Activated naive CD8-positive, alpha-beta T cell treated with anti-CD3 and anti-CD28 coated beads for 36 hours (primary cell): Measurements from ENCODE around the gene SFR1. TPM values are rescaled to one million over a fixed set of nuclear protein-coding genes. Genes with fewer than 3 reads are reported as not detected.
"Not testable (repeated sequence)": the region's sequence is repeated elsewhere in the genome, so short reads cannot be mapped to it uniquely, and the experiment has no call there.

Source experiments
- DNase-seq: peaks from one replicate; pipeline ENCODE4 v3.0.0; 2021
- H3K27ac Mint-ChIP-seq: one replicate; pipeline ENCODE4 v1.8.0; 2022; ENCODE audit warnings: mild to moderate bottlenecking, moderate library complexity, mixed read lengths
- H3K27me3 Mint-ChIP-seq: one replicate; pipeline ENCODE4 v1.8.0; 2022; ENCODE audit warnings: mild to moderate bottlenecking, mixed read lengths
- H3K36me3 Mint-ChIP-seq: one replicate; pipeline ENCODE4 v1.8.0; 2021; ENCODE audit warnings: mild to moderate bottlenecking, mixed read lengths
- H3K4me1 Mint-ChIP-seq: one replicate; pipeline ENCODE4 v1.8.0; 2021; ENCODE audit warnings: mixed read lengths
- H3K4me3 Mint-ChIP-seq: one replicate; pipeline ENCODE4 v1.8.0; 2022; ENCODE audit warnings: mild to moderate bottlenecking, moderate library complexity, mixed read lengths
- H3K9me3 Mint-ChIP-seq: one replicate; pipeline ENCODE4 v1.8.0; 2022; ENCODE audit warnings: mixed read lengths
- total RNA-seq, 2 experiments: library from RNA; stranded (reverse); gene quantifications; one replicate each; pipeline ENCODE4 v1.2.3, GENCODE V29; 2021

The SFR1 gene
- total RNA-seq, 2 experiments from 2014 or later = 17.6 to 19.6 TPM

- no peak for DNase-seq
- no peak overlapping the region for H3K27ac Mint-ChIP-seq
- H3K36me3 Mint-ChIP-seq = peaks cover 24% of the 10 kb centered on the region
These were observed 1.4 kb downstream of the SFR1 start for GRCh38 chr10:104123397-104123796.

GRCh38 chr10:104127411-104127810 lies 5.4 kb downstream of the SFR1 start:
- H3K4me3 Mint-ChIP-seq = no peak overlapping the region
- DNase-seq = no peak
- H3K27ac Mint-ChIP-seq = no peak overlapping the region
- H3K36me3 Mint-ChIP-seq = peaks cover 24% of the 10 kb centered on the region
- no peaks in the 10 kb centered on the region for H3K27me3 Mint-ChIP-seq
- no peaks in the 10 kb centered on the region for H3K9me3 Mint-ChIP-seq
- H3K4me1 Mint-ChIP-seq = peaks cover 26% of the 10 kb centered on the region

More at GRCh38 chr10:104123397-104123796, 1.4 kb downstream of the SFR1 start:
- Mint-ChIP-seq H3K9me3 (no peaks in the 10 kb centered on the region), H3K4me1 (peaks cover 40% of the 10 kb centered on the region), H3K4me3 (peak overlapping the region; percentile 90), H3K27me3 (no peaks in the 10 kb centered on the region)

- Mint-ChIP-seq H3K9me3 (no peaks in the 10 kb centered on the region), H3K4me3 (no peak overlapping the region), H3K27me3 (peaks cover 6% of the 10 kb centered on the region), H3K36me3 (peaks cover 22% of the 10 kb centered on the region), H3K4me1 (peaks cover 22% of the 10 kb centered on the region), H3K27ac (no peak overlapping the region)
- DNase-seq = no peak
These were observed 6.2 kb downstream of the SFR1 start for GRCh38 chr10:104128214-104128613.

- H3K27ac Mint-ChIP-seq = no peak overlapping the region
- H3K27me3 Mint-ChIP-seq = peaks cover 10% of the 10 kb centered on the region
- no peaks in the 10 kb centered on the region for H3K9me3 Mint-ChIP-seq
- H3K4me3 Mint-ChIP-seq = no peak overlapping the region
- DNase-seq = no peak
- peaks cover 15% of the 10 kb centered on the region for H3K36me3 Mint-ChIP-seq
- H3K4me1 Mint-ChIP-seq = peaks cover 15% of the 10 kb centered on the region
These were observed 8.1 kb downstream of the SFR1 start for GRCh38 chr10:104130041-104130440.

- peaks cover 17% of the 10 kb centered on the region for H3K27me3 Mint-ChIP-seq
- H3K36me3 Mint-ChIP-seq = no peaks in the 10 kb centered on the region
- no peak overlapping the region for H3K4me3 Mint-ChIP-seq
- H3K27ac Mint-ChIP-seq = no peak overlapping the region
- no peaks in the 10 kb centered on the region for H3K4me1 Mint-ChIP-seq
- no peak for DNase-seq
- H3K9me3 Mint-ChIP-seq = no peaks in the 10 kb centered on the region
These were observed 16.2 kb downstream of the SFR1 start for GRCh38 chr10:104138131-104138530.

DNA sequence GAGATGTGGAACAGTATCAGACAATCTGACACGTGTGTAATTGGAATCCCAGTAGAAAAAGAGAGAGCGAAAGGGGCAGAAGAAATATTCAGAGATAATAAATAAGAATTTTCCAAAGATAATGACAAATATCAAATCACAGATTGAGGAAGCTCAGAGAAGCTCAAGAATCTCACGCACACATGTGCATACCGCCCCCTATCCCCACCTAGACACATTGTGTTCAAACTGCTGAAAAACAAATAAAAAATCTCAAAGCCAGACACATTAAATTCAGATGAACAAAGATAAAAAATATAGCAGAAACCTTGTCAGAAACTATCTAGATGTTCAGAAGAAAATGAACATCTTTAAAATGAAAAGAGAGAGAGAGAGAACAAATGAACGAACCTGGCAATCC lies 17.2 kb downstream of the SFR1 start:
- Mint-ChIP-seq H3K36me3 (no peaks in the 10 kb centered on the region), H3K27me3 (peaks cover 24% of the 10 kb centered on the region), H3K27ac (no peak overlapping the region), H3K9me3 (no peaks in the 10 kb centered on the region), H3K4me3 (no peak overlapping the region), H3K4me1 (no peaks in the 10 kb centered on the region)
- DNase-seq = no peak

GRCh38 chr10:104142081-104142480 lies 20.1 kb downstream of the SFR1 start:
- peaks cover 22% of the 10 kb centered on the region for H3K27me3 Mint-ChIP-seq

GRCh38 chr10:104143829-104144228 lies 21.9 kb downstream of the SFR1 start:
- Mint-ChIP-seq H3K27ac (no peak overlapping the region), H3K4me3 (no peak overlapping the region), H3K36me3 (no peaks in the 10 kb centered on the region), H3K27me3 (peaks cover 25% of the 10 kb centered on the region), H3K9me3 (no peaks in the 10 kb centered on the region), H3K4me1 (no peaks in the 10 kb centered on the region)
- DNase-seq = no peak

More at GRCh38 chr10:104142081-104142480, 20.1 kb downstream of the SFR1 start:
- Mint-ChIP-seq H3K9me3 (no peaks in the 10 kb centered on the region), H3K36me3 (no peaks in the 10 kb centered on the region), H3K4me3 (no peak overlapping the region), H3K27ac (no peak overlapping the region), H3K4me1 (no peaks in the 10 kb centered on the region)
- no peak for DNase-seq

- no peak for DNase-seq
- no peaks in the 10 kb centered on the region for H3K36me3 Mint-ChIP-seq
- H3K27me3 Mint-ChIP-seq = peaks cover 22% of the 10 kb centered on the region
- H3K4me3 Mint-ChIP-seq = no peak overlapping the region
- H3K27ac Mint-ChIP-seq = no peak overlapping the region
- H3K4me1 Mint-ChIP-seq = no peaks in the 10 kb centered on the region
- no peaks in the 10 kb centered on the region for H3K9me3 Mint-ChIP-seq
These were observed 23.0 kb downstream of the SFR1 start for GRCh38 chr10:104144931-104145330.

GRCh38 chr10:104146882-104147281 lies 24.9 kb downstream of the SFR1 start:
- Mint-ChIP-seq H3K9me3 (peaks cover 7% of the 10 kb centered on the region), H3K27me3 (peaks cover 22% of the 10 kb centered on the region), H3K4me3 (no peak overlapping the region), H3K4me1 (no peaks in the 10 kb centered on the region), H3K27ac (no peak overlapping the region), H3K36me3 (peaks cover 6% of the 10 kb centered on the region)
- DNase-seq = no peak

- Mint-ChIP-seq H3K36me3 (peaks cover 10% of the 10 kb centered on the region), H3K9me3 (peaks cover 16% of the 10 kb centered on the region), H3K4me1 (no peaks in the 10 kb centered on the region), H3K27ac (no peak overlapping the region), H3K27me3 (peaks cover 21% of the 10 kb centered on the region), H3K4me3 (no peak overlapping the region)
- no peak for DNase-seq
These were observed 28.2 kb downstream of the SFR1 start for GRCh38 chr10:104150139-104150538.

DNA sequence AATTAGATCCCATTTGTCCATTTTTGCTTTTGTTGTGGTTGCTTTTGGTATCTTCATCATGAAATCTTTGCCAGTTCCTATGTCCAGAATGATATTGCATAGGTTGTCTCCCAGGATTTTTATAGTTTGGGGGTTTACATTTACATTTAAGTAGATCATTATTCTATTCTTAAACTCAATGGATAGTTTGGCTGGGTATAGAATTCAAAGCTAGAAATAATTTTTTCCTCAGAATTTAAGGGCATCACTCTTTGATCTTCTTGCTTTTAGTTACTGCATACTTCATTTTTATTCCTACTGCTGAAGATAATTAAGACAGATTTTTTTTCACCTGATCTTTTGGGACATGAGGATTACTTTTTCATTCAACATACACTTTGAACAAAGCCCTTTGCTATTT lies 29.8 kb downstream of the SFR1 start:
- Mint-ChIP-seq H3K27me3 (peaks cover 27% of the 10 kb centered on the region), H3K4me1 (no peaks in the 10 kb centered on the region), H3K9me3 (peaks cover 16% of the 10 kb centered on the region), H3K27ac (no peak overlapping the region), H3K36me3 (peaks cover 10% of the 10 kb centered on the region), H3K4me3 (no peak overlapping the region)
- no peak for DNase-seq

DNA sequence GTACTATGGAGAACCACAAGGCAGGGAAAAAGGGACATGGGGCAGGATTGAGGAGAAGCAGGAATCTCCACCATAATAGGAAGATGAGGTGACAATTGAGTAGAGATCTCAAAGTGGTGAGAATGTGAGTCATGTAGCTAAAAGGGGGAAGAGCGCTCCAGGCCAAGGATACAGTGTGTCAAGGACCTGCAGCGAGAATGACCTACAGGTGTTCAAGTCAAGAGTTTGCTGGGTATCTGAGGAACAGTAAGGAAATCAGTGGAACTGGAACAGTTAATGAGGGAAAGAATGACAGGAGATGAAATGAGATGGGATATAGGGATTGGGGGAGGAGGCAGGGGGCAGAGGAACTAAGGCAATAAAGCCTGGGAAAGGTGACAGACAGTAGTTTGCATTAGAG lies 33.6 kb downstream of the SFR1 start:
- Mint-ChIP-seq H3K36me3 (peaks cover 10% of the 10 kb centered on the region), H3K4me1 (no peaks in the 10 kb centered on the region), H3K4me3 (no peak overlapping the region), H3K27me3 (peaks cover 24% of the 10 kb centered on the region), H3K27ac (no peak overlapping the region), H3K9me3 (peaks cover 16% of the 10 kb centered on the region)
- DNase-seq = no peak

DNA sequence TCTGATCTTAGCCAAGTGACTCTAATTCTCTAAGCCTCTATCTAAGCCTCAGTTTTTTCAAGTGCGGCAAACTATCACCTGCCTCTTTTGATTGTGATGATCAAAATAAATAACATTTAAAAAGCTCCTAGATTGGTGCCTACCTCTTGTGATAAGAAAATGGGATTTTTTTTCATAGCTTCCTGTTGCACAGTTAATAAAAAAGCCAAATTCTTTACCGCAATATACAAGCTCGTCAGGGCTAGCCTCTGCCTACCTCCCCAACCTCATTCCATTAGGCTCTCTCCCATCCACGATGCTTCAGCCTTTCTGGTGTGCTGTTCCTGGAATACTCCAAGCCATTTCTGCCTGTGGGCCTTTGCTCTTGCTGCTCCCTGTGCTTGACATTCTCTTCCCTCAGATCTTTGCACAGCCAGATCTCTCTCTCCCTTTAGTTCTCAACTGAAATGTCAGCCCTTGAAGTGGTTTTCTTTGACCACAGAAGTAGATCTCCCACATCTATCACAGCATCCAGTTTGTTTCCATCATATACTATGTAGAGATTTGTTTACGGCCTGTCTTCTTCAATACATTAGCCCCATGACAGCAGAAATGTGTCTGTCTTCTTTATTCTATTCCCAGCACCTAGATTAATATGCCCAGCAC lies 48.8 kb downstream of the SFR1 start:
- H3K27ac Mint-ChIP-seq = no peak overlapping the region
- H3K36me3 Mint-ChIP-seq = peaks cover 2% of the 10 kb centered on the region
- peaks cover 16% of the 10 kb centered on the region for H3K27me3 Mint-ChIP-seq
- H3K9me3 Mint-ChIP-seq = peaks cover 10% of the 10 kb centered on the region
- peaks cover 16% of the 10 kb centered on the region for H3K4me1 Mint-ChIP-seq
- DNase-seq = peak; percentile 3
- H3K4me3 Mint-ChIP-seq = peak overlapping the region; percentile 1

DNA sequence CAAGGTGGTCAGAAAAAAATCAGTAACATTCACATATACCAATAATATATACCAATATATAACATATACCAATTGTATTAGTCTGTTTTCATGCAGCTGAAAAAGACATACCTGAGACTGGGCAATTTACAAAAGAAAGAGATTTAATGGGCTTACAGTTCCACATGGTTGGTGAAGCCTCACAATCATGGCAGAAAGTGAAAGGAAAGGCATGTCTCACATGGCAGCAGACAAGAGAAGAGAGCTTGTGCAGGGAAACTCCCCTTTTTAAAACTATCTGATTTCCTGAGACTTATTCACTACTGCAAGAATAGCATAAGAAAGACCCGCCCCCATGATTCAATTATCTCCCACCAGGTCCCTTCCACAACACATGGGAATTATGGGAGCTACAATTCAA lies 52.2 kb downstream of the SFR1 start:
- not testable (repeated sequence) for DNase-seq, H3K27me3 Mint-ChIP-seq, H3K27ac Mint-ChIP-seq, H3K36me3 Mint-ChIP-seq, H3K4me3 Mint-ChIP-seq
- Mint-ChIP-seq H3K9me3 (peaks cover 10% of the 10 kb centered on the region), H3K4me1 (peaks cover 17% of the 10 kb centered on the region)
